ENCODE results near the gene SSC4D. TPM values are rescaled to one million over a fixed set of nuclear protein-coding genes. Genes with fewer than 3 reads are reported as not detected.
A peak's percentile ranks its signal among the peaks of the same experiment; 100 is the strongest.
"Not testable (repeated sequence)": the region's sequence is repeated elsewhere in the genome, so short reads cannot be mapped to it uniquely, and the experiment has no call there.

The SSC4D gene
- total RNA-seq, 2 donors from 2014 or later: 0.61 to 0.62 TPM

DNA sequence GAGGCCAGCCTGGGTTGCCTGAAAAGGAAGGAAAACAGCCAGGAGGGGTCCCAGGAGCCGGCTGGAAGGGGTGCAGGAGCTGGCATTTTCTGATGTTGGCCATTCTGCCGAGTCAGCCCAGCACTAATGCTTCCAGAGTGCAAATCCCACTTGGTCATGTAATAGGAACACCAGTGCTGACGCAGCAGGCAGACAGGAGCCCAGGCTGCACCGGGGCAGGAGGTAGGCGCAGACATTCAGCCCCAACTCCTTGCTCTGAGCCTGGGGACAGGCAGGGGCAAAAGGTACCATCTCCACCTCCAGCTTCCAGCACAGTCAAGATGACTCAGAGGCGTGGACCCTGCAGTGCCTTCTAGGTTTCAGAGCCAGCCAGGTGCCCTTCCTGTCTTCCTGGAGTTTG, 40.5 kb downstream of the SSC4D start:
- DNase-seq (ENCODE audit: low spot score in 2 of 2) (no peak), ATAC-seq (no peak)
- no peak overlapping the region for H3K27ac Mint-ChIP-seq
- no peaks in the 10 kb centered on the region for H3K36me3 Mint-ChIP-seq
- H3K9me3 Mint-ChIP-seq: no peaks in the 10 kb centered on the region

DNA sequence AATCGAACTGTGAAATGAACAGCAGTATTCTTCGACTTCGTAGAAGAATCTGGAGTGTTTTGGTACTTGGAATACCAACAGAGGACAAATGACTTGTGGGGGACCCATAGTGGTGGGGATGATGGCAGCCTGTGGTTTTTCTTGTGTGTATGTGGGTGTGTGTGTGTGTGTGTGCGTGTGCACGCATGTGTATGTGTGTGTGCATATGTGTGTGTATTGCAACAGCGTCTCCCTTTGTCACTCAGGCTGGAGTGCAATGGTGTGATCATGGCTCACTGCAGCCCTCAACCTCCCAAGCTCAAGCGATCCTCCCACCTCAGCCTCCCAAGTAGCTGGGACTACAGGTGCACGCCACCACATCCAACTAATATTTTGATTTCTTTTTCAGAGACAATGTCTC, 41.3 kb downstream of the SSC4D start:
- Mint-ChIP-seq H3K27ac (no peak overlapping the region), H3K36me3 (no peaks in the 10 kb centered on the region), H3K9me3 (no peaks in the 10 kb centered on the region)
- no peak for DNase-seq (ENCODE audit: low spot score in 2 of 2)
- ATAC-seq: no peak

GRCh38 chr7:76364198-76364584, 45.3 kb downstream of the SSC4D start:
- H3K36me3 Mint-ChIP-seq: no peaks in the 10 kb centered on the region
- DNase-seq (ENCODE audit: low spot score in 2 of 2) (no peak), ATAC-seq (peak in 1 of 2 donors; percentile 30)
- no peaks in the 10 kb centered on the region for H3K9me3 Mint-ChIP-seq
- peak overlapping the region; percentile 65 to 73 for H3K27ac Mint-ChIP-seq

DNA sequence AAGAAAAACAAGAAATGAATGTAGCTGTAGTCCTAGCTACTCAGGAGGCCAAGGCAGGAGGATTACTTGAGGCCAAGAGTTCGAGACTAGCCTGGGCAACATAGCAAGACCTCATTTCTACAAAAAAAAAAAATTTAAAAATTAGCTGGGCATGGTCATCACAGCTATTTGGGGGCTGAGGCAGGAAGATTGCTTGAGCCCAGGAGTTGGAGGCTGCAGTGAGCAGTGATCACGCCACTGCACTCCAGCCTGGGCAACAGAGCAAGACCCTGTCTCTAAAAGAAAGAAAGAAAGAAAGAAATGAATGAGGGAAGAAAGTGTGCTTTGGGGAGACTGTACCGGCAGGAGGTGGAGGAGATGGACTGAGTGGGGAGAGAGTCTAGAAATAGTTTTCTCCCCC, 45.7 kb downstream of the SSC4D start:
- DNase-seq (ENCODE audit: low spot score in 2 of 2); H3K36me3 Mint-ChIP-seq; ATAC-seq; H3K9me3 Mint-ChIP-seq; H3K27ac Mint-ChIP-seq: not testable (repeated sequence)

GRCh38 chr7:76359978-76360638, 49.4 kb downstream of the SSC4D start:
- Mint-ChIP-seq H3K36me3 (peaks cover 24 to 30% of the 10 kb centered on the region in 2 donors), H3K27ac (peak overlapping the region; percentile 96 to 97), H3K9me3 (no peaks in the 10 kb centered on the region)
- no peak for DNase-seq (ENCODE audit: low spot score in 2 of 2)
- no peak for ATAC-seq

DNA sequence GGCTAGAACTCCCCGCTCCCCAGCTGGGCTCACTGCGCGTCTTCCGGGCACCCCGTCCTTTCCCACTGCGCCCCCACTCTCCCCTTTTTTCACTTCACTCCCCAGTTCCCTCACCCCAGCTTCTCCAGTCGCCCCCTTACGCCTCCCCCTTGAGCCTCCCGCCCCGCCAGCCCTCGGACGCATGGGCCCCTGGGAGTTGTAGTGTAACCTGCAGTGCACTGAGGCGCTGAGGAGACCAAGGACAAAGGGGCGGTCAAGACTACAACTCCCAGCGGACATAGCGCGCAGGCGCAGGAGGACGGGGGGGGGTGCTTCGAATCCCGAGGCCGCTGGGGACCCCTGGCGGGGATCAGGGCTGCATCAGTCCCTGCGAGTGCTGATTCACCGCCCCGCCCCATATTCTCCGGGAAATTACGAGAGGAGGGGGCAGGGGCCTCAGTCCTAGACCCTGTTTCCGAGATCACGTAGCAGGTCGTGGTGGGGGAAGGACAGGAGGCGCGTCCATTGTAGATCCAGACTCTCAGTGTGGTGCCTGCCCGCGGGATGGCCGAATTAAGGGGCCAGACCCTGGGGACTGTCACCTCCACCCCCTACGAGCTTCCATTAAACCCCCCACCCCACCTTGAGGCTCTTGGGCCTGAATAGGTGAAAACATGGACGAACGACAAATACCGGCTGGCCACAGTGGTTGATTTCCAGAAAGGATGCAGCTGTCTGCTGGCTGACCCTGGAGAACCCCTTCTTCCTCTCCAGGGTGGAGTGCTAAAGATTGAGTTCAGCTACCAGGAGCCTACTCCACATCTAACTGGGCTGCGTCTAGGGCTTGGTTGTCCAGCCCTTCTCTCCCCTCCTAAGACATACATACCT, 50.2 kb downstream of the SSC4D start:
- Mint-ChIP-seq H3K36me3 (peaks cover 29 to 37% of the 10 kb centered on the region in 2 donors), H3K9me3 (no peaks in the 10 kb centered on the region), H3K27ac (peak overlapping the region; percentile 96 to 97)
- DNase-seq (ENCODE audit: low spot score in 2 of 2): peak; percentile 91 to 94
- peak; percentile 90 to 95 for ATAC-seq

GRCh38 chr7:76358481-76359110, 50.9 kb downstream of the SSC4D start, which contains the start of gene YWHAG:
TSS of gene YWHAG (minus strand) at chr7:76358991. CDS start at chr7:76358808, 183 bp downstream.
- peaks cover 29 to 39% of the 10 kb centered on the region in 2 donors for H3K36me3 Mint-ChIP-seq
- no peaks in the 10 kb centered on the region for H3K9me3 Mint-ChIP-seq
- peak within 1 kb of the TSS; percentile 96 to 98 for H3K27ac Mint-ChIP-seq
- ATAC-seq (peak; percentile 73 to 76), DNase-seq (ENCODE audit: low spot score in 2 of 2) (peak; percentile 86 to 93)

DNA sequence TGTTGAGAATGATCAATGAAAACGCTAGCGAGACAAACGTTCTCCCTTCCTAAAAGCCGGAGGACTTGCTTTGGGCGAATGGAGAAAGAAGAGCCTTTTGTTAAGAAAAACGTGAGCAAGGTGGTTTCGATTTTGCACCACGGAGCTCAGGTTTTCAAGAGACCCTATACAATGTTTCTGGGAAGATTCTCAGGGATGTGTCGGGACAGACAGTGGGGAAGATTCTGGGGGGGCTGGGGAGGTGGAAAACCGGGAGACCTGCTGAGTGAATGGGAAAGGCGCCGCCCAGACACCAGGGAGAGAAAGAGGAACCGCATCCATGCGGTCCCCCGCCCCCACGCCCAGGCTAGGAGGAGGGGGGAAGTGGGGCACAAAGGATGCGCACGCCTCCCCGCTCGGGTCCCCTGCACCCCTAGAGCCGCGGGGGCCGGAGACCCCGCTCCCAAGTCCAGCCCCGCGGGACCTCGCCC, 51.5 kb downstream of the SSC4D start:
- DNase-seq (ENCODE audit: low spot score in 2 of 2) (no peak), ATAC-seq (peak; percentile 1 to 15)
- H3K36me3 Mint-ChIP-seq: peaks cover 29 to 39% of the 10 kb centered on the region in 2 donors
- peak overlapping the region; percentile 96 to 98 for H3K27ac Mint-ChIP-seq
- no peaks in the 10 kb centered on the region for H3K9me3 Mint-ChIP-seq

DNA sequence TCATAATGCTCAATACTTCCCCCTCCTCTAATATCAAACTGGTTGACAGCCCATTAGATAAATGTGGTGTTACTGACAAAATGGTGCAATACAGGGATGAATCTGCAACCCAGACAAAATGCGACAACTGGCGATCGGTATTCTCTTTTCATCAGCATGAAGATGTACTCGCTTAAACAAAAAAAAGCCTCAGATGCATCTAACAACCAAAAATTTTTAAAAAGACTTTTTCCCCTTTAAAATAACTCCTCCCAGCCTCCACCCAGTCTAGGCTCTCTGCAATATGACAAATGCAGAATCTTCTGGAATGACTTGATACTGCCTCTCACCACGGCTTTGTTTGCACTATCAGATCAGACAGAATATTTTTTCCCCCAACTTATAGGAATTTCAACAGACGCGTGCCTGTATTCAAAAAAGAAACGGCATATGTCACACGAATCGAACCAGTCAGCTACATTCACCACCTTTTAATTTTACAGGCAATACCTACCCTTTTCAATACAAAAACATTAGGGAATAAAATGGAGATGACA, 52.0 kb downstream of the SSC4D start:
- Mint-ChIP-seq H3K36me3 (peaks cover 29 to 42% of the 10 kb centered on the region in 2 donors), H3K27ac (peak overlapping the region; percentile 96 to 98), H3K9me3 (no peaks in the 10 kb centered on the region)
- ATAC-seq (no peak), DNase-seq (ENCODE audit: low spot score in 2 of 2) (no peak)

DNA sequence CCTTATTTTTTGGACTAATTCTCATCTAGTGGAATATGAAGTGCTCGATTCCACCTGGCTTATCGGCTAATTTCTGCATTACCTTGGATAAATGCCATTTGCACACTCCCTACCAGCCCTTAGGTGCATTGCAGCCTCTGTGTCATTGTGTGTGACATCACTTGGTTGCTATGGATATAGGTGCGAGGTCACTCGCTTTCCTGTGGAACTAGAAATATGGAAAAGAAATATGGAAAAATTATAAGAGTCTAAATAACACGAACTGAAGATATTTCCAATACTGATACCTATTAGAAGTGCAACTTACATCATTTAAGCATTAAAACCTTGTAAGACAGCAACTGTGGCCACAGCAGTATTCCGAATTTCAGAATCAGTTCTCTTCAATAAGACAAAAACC, 52.7 kb downstream of the SSC4D start:
- Mint-ChIP-seq H3K36me3 (peaks cover 29 to 47% of the 10 kb centered on the region in 2 donors), H3K9me3 (no peaks in the 10 kb centered on the region), H3K27ac (peak overlapping the region; percentile 96 to 98)
- no peak for ATAC-seq
- DNase-seq (ENCODE audit: low spot score in 2 of 2): no peak

DNA sequence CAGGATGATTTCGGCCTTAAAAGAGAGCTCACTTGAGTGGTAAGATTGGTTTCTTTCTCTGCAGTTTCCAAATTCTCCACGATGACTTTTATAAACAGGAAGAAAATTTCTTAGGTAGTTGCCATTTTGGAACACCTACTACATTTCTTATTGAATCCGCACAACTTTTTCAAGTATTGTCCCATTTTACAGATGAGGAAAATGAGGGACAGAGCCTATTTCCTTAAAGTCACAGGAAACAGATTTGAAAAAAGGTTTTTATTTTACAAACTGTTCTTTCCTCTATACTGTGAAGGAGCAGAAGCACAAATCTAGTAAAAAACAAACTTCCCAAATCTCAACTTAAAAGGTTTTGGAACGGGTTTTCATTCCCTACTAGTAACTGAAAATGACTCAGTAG, 53.4 kb downstream of the SSC4D start:
- no peaks in the 10 kb centered on the region for H3K9me3 Mint-ChIP-seq
- H3K27ac Mint-ChIP-seq: peak overlapping the region in 1 of 2 donors; percentile 85
- ATAC-seq: no peak
- H3K36me3 Mint-ChIP-seq: peaks cover 29 to 54% of the 10 kb centered on the region in 2 donors
- no peak for DNase-seq (ENCODE audit: low spot score in 2 of 2)

- Mint-ChIP-seq H3K9me3 (no peaks in the 10 kb centered on the region), H3K27ac (peak overlapping the region in 1 of 2 donors; percentile 85), H3K36me3 (peaks cover 29 to 57% of the 10 kb centered on the region in 2 donors)
- no peak for DNase-seq (ENCODE audit: low spot score in 2 of 2)
- ATAC-seq: no peak
These were observed 54.3 kb downstream of the SSC4D start for GRCh38 chr7:76354981-76355730.

GRCh38 chr7:76354516-76354915, 55.0 kb downstream of the SSC4D start:
- H3K27ac Mint-ChIP-seq: no peak overlapping the region
- H3K9me3 Mint-ChIP-seq: no peaks in the 10 kb centered on the region
- DNase-seq (ENCODE audit: low spot score in 2 of 2): no peak
- peaks cover 29 to 62% of the 10 kb centered on the region in 2 donors for H3K36me3 Mint-ChIP-seq
- ATAC-seq: no peak

- peaks cover 29 to 68% of the 10 kb centered on the region in 2 donors for H3K36me3 Mint-ChIP-seq
These were observed 55.8 kb downstream of the SSC4D start for GRCh38 chr7:76353744-76354143.

GRCh38 chr7:76352193-76352592, 57.3 kb downstream of the SSC4D start:
- DNase-seq (ENCODE audit: low spot score in 2 of 2) (no peak), ATAC-seq (peak; percentile 44 to 65)
- Mint-ChIP-seq H3K27ac (no peak overlapping the region), H3K36me3 (peaks cover 25 to 67% of the 10 kb centered on the region in 2 donors), H3K9me3 (no peaks in the 10 kb centered on the region)

More at GRCh38 chr7:76353744-76354143, 55.8 kb downstream of the SSC4D start:
- no peaks in the 10 kb centered on the region for H3K9me3 Mint-ChIP-seq
- DNase-seq (ENCODE audit: low spot score in 2 of 2) (no peak), ATAC-seq (no peak)
- no peak overlapping the region for H3K27ac Mint-ChIP-seq

DNA sequence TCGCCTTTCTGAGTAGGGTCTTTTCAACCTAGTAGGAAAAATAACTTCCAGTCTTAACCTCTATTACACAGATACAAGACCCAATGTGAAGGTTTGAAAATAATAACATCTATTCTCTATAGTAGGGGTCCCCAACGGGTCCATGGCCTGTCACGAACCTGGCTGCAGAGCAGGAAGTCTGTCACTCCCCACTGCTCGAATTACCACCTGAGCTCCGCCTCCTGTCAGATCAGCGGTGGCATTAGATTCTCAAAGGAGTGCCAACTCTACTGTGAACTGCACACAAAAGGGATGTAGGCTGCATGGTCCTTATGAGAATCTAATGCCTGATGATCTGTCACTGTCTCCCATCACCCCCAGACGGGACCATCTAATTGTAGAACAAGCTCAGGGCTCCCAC, 58.1 kb downstream of the SSC4D start:
- Mint-ChIP-seq H3K36me3 (peaks cover 27 to 68% of the 10 kb centered on the region in 2 donors), H3K27ac (peak overlapping the region in 1 of 2 donors; percentile 51)

More for the DNA sequence above, 58.1 kb downstream of the SSC4D start:
- no peak for ATAC-seq
- no peak for DNase-seq (ENCODE audit: low spot score in 2 of 2)
- H3K9me3 Mint-ChIP-seq: no peaks in the 10 kb centered on the region

Measured in activated naive CD4-positive, alpha-beta T cell treated with anti-CD3 and anti-CD28 coated beads, Interleukin-2, amount 50 U/mL, for 72 hours (primary cell).